K562 (cell line): ENCODE results near the gene CENPT. TPM values are rescaled to one million over a fixed set of nuclear protein-coding genes. Genes with fewer than 3 reads are reported as not detected.

ENCODE experiments used
- COPS2 ChIP-seq: fragments of 450-650 bp; conservative IDR thresholded peaks from 2 replicates; pipeline ENCODE4 v1.6.1; 2016; ENCODE audit warnings: mild to moderate bottlenecking, moderate library complexity
- ETV6 ChIP-seq, 3 experiments: fragments of 150-350 bp in 1 of 3; sonication (generic) in 1 of 3; formaldehyde crosslinking in 1 of 3; IDR thresholded peaks; 2 replicates each; pipeline versions ENCODE4 v1.6.1 to v1.8.0; 2014 to 2022; ENCODE audit warnings: borderline replicate concordance in 2 of 3, low read depth in 2 of 3, antibody characterized with exemption in 1 of 3, low read length in 1 of 3, mild to moderate bottlenecking in 1 of 3, missing genetic modification reagents in 1 of 3
- MBD2 ChIP-seq: sonication (generic); IDR thresholded peaks from 2 replicates; pipeline ENCODE4 v1.6.1; 2016; ENCODE audit warnings: low read depth, borderline replicate concordance
- RHOXF2B ChIP-seq: fragments of 250-450 bp; sonication (Bioruptor Pico); conservative IDR thresholded peaks from 2 replicates; pipeline ENCODE4 v1.5.1; 2021
- SIN3A ChIP-seq, 2 experiments: fragments of 150-350 bp in 1 of 2; IDR thresholded peaks; 2 replicates each; pipeline ENCODE4 v1.6.1; 2011 to 2016; ENCODE audit warnings: borderline replicate concordance in 2 of 2, low read depth in 2 of 2, low read length in 2 of 2, mild to moderate bottlenecking in 2 of 2, moderate library complexity in 2 of 2; ENCODE audit not compliant: control insufficient read depth in 1 of 2
- SMARCE1 ChIP-seq: fragments of 450-650 bp; IDR thresholded peaks from 2 replicates; pipeline ENCODE4 v1.7.1; 2016; ENCODE audit warnings: mild to moderate bottlenecking
- TCF7L2 ChIP-seq: fragments of 150-350 bp; IDR thresholded peaks from 2 replicates; pipeline ENCODE4 v1.6.1; 2016; ENCODE audit warnings: low read depth, mild to moderate bottlenecking, low read length, moderate library complexity
- ZMIZ1 ChIP-seq, 2 experiments: fragments of 150-350 bp in 1 of 2; IDR thresholded peaks; 2 replicates each; pipeline ENCODE4 v1.6.1; 2012 to 2016; ENCODE audit warnings: low read depth in 2 of 2, low read length in 2 of 2, mild to moderate bottlenecking in 1 of 2, moderate library complexity in 1 of 2
- polyA plus RNA-seq, 8 experiments: library from polyadenylated mRNA; depleted of rRNA in 4 of 8; stranded (reverse) in 5 of 8; unstranded in 3 of 8; fragments of >200 nt; fragmentation: Nextera tagmentation in 2 of 8; fragmentation: Illumina TruSeq in 1 of 8; extraction: Ambion mirVana in 2 of 8; extraction: Trizol in 1 of 8; gene quantifications; 2 replicates each; pipeline versions ENCODE4 v1.2.1 to v1.2.3, GENCODE V29; 2011 to 2014; ENCODE audit warnings: inconsistent platforms in 1 of 8, missing spikeins in 1 of 8
- total RNA-seq, 7 experiments: library from RNA; depleted of rRNA in 6 of 7; stranded (reverse); fragments of >200 nt in 6 of 7; fragmentation: Illumina TruSeq in 2 of 7; extraction: Trizol in 2 of 7; gene quantifications; 2 replicates each; pipeline versions ENCODE4 v1.2.1 to v1.2.3, GENCODE V29; 2011 to 2021; ENCODE audit warnings: low replicate concordance in 1 of 7

Gene CENPT
- total and polyA plus RNA-seq, 9 of the 15 experiments (the other 6 are each of a cell fraction or from before 2014, with no cell fraction given): 3.6 to 94.2 (median 44.1) TPM

DNA sequence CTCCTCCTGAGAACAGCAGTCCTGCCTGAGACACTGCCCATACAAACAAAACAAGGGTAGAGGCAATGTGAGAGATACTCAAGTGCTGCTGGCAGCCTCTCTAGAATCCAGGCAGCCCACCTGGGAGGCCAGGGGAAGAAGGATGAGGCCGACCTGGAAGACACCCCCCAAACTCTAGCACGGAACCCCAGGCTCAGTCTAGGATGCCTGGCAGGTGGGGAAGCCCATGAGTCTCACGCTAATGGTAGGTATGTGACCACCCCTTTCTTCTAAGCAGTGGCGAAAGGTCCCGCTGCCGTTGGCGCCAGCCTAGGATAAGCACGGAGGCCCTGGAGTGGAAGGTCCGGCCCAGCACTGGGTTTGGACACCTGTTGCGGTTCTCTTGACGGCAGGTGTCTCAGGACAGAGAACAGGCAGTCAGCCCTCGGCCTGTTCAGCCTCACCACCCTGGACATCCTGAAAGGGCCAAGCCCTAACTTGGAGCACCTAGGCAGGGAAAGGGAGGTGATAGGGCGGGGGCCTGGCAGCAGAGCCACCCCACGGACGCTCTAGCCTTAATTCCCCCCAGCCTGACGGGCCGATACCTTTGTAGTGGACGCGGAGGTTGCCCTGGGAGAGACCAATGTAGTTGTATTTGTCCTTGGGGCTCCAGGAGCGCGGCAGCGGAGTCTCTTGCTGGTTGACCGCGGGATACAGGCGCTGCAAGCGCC is 41.6 kb downstream of the CENPT start (continued):
- TF ChIP-seq TCF7L2: no peak; the same call in 1 of the 2 replicates
- TF ChIP-seq ZMIZ1 (IDR thresholded peaks at IDR 0.05; ENCODE audit: low read depth in 2 of 2, low read length in 2 of 2): no peak
- no peak for TF ChIP-seq COPS2
- no peak for TF ChIP-seq MBD2
- TF ChIP-seq SIN3A (IDR thresholded peaks at IDR 0.05; ENCODE audit: borderline replicate concordance in 2 of 2, control insufficient read depth in 1 of 2, low read depth in 2 of 2, low read length in 2 of 2): no peak
- no peak for TF ChIP-seq RHOXF2B (CRISPR knock-in tag)
- no peak for TF ChIP-seq ETV6 (IDR thresholded peaks at IDR 0.05; ENCODE audit: borderline replicate concordance in 1 of 2, low read depth in 2 of 2, low read length in 1 of 2)
- peak; percentile 68; the same call in 1 of the 2 replicates for TF ChIP-seq ETV6 (CRISPR knock-in tag; IDR thresholded peaks at IDR 0.05; ENCODE audit: borderline replicate concordance)
- peak; percentile 32; the same call in 1 of the 2 replicates for TF ChIP-seq SMARCE1
- TF ChIP-seq, all 486 proteins: peak for 19
